IMR-90 (cell line): ENCODE measurements around the gene RING1.

Experiments used
- BHLHE40 ChIP-seq: fragments of 150-350 bp; IDR thresholded peaks from 2 replicates; pipeline ENCODE4 v1.6.1; 2016; ENCODE audit warnings: mild to moderate bottlenecking, low read depth, low read length
- CHD1 ChIP-seq: IDR thresholded peaks from 2 replicates; pipeline ENCODE4 v1.6.1; 2012; ENCODE audit warnings: low read depth, low read length, improper control_type of control experiment
- FOS ChIP-seq: fragments of 150-350 bp; IDR thresholded peaks from 2 replicates; pipeline ENCODE4 v1.6.1; 2016; ENCODE audit warnings: low read depth, low read length
- MAFK ChIP-seq: IDR thresholded peaks from 2 replicates; pipeline ENCODE4 v1.6.1; 2012; ENCODE audit warnings: low read depth, low read length, improper control_type of control experiment
- MAZ ChIP-seq: IDR thresholded peaks from 2 replicates; pipeline ENCODE4 v1.6.1; 2012; ENCODE audit warnings: low read depth, mild to moderate bottlenecking, low read length, improper control_type of control experiment, moderate library complexity, borderline replicate concordance
- NFE2L2 ChIP-seq: fragments of 150-350 bp; IDR thresholded peaks from 2 replicates; pipeline ENCODE4 v1.6.1; 2016; ENCODE audit warnings: low read depth, mild to moderate bottlenecking, low read length
- POLR2A ChIP-seq: IDR thresholded peaks from 2 replicates; pipeline ENCODE4 v1.6.1; 2012; ENCODE audit warnings: mild to moderate bottlenecking, low read depth, low read length
- RCOR1 ChIP-seq: IDR thresholded peaks from 2 replicates; pipeline ENCODE4 v1.6.1; 2012; ENCODE audit warnings: mild to moderate bottlenecking, low read length, improper control_type of control experiment; ENCODE audit not compliant: insufficient replicate concordance
- TF ChIP-seq, protein P1 (sequence below): conservative IDR thresholded peaks from 2 replicates; pipeline ENCODE4 v1.5.1; 2012; ENCODE audit warnings: mild to moderate bottlenecking, low read depth, low read length, improper control_type of control experiment
- TF ChIP-seq, protein P2 (sequence below): fragments of 150-350 bp; IDR thresholded peaks from 2 replicates; pipeline ENCODE4 v1.6.1; 2016; ENCODE audit warnings: low read depth, mild to moderate bottlenecking, low read length, moderate library complexity, borderline replicate concordance
- TF ChIP-seq, protein P3 (sequence below): fragments of 150-350 bp; IDR thresholded peaks from 2 replicates; pipeline ENCODE4 v1.6.1; 2017; ENCODE audit warnings: mild to moderate bottlenecking, antibody characterized with exemption, low read length, low read depth

DNA sequence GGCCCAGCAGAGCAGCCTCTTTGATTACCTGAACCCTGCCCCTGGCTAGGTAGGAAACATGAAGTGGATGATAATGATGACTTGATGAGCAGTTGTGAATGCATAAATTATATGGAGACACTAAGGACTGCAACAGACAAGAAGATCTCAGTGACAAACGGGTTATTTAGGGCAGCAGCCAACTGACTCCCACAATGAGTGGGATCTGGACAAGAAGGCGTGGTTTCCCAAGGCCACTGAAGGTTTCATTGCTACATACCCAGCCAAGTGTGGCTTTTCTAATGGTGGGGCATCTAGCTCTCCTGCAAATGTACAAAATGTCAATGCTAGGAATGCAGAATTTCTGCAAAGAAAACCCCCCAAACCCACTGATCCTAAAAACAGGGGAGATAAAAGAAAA is 29.4 kb downstream of the RING1 start:
- TF ChIP-seq, protein P1, sequence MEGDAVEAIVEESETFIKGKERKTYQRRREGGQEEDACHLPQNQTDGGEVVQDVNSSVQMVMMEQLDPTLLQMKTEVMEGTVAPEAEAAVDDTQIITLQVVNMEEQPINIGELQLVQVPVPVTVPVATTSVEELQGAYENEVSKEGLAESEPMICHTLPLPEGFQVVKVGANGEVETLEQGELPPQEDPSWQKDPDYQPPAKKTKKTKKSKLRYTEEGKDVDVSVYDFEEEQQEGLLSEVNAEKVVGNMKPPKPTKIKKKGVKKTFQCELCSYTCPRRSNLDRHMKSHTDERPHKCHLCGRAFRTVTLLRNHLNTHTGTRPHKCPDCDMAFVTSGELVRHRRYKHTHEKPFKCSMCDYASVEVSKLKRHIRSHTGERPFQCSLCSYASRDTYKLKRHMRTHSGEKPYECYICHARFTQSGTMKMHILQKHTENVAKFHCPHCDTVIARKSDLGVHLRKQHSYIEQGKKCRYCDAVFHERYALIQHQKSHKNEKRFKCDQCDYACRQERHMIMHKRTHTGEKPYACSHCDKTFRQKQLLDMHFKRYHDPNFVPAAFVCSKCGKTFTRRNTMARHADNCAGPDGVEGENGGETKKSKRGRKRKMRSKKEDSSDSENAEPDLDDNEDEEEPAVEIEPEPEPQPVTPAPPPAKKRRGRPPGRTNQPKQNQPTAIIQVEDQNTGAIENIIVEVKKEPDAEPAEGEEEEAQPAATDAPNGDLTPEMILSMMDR: no peak
- TF ChIP-seq MAFK (no peak), MAZ (no peak), POLR2A (no peak), RCOR1 (no peak), CHD1 (no peak), NFE2L2 (no peak), BHLHE40 (no peak), FOS (no peak)
- TF ChIP-seq, protein P2, sequence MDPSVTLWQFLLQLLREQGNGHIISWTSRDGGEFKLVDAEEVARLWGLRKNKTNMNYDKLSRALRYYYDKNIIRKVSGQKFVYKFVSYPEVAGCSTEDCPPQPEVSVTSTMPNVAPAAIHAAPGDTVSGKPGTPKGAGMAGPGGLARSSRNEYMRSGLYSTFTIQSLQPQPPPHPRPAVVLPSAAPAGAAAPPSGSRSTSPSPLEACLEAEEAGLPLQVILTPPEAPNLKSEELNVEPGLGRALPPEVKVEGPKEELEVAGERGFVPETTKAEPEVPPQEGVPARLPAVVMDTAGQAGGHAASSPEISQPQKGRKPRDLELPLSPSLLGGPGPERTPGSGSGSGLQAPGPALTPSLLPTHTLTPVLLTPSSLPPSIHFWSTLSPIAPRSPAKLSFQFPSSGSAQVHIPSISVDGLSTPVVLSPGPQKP: no peak
- TF ChIP-seq, protein P3, sequence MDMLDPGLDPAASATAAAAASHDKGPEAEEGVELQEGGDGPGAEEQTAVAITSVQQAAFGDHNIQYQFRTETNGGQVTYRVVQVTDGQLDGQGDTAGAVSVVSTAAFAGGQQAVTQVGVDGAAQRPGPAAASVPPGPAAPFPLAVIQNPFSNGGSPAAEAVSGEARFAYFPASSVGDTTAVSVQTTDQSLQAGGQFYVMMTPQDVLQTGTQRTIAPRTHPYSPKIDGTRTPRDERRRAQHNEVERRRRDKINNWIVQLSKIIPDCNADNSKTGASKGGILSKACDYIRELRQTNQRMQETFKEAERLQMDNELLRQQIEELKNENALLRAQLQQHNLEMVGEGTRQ: no peak
